HG03095 (cell line): ENCODE measurements around the gene SERPINB12.
A peak's percentile ranks its signal among the peaks of the same experiment; 100 is the strongest.

Experiments used
- ATAC-seq: cut with Tn5 transposase; IDR thresholded peaks from one replicate; pipeline ENCODE4 v1.9.1; 2021; ENCODE audit warnings: moderate library complexity; ENCODE audit not compliant: unreplicated experiment

The SERPINB12 gene

DNA sequence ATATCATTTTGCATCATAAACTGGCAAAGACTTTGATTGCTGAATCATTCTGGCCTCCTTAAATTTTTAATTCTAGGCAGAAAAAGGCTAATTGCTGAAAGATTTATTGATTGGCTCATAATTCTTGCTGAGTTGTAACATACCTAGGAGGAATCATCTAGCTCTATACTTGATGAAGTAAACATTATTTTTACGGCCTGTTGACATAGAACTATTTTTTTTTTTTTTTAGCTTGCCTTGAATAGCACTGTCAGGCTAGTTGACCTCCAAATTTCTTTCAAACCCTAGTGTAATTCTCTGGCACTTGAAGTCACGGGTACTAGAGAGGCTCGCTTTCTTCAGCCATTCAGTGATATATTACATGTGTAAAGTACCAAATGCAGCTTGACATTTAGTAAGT is 2.8 kb downstream of the SERPINB12 start:
- ATAC-seq = no peak

DNA sequence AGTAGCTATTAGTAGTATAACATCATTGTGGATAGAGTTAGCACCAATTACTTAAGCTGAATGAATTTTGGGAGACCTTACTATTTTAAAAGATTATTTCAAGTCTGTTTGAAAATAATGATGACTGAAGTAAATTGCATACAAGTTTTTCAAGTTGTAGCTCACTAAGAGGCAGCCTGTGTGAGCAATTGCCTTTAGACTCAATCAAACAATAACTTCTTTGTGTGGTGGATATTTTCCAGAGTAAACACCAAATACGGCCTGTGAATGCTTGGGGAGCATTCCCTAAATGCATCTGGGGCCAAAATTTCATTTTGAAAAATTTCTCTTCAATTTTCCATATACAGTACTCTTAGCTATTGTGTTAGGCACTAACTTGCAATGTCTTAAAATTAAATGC is 7.9 kb downstream of the SERPINB12 start:
- no peak for ATAC-seq

DNA sequence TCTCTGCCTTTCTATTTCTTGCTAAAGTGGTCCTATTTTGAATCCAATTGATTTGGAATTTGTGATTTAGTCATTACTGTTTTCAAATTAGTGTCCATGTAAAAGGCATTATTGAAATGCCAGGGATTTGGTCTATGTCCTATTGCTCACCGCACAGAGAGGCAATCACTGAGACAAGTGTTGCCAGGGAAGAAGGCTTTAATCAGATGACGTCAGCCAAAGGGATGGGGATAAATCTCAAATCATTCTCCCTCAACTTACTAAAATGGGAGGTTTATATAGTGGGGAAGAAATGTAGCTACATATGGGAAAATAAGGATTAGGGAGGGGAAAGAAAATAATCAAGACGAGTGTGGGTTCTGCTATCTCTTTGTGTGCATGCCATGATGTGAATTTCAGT is 9.6 kb downstream of the SERPINB12 start:
- no peak for ATAC-seq

DNA sequence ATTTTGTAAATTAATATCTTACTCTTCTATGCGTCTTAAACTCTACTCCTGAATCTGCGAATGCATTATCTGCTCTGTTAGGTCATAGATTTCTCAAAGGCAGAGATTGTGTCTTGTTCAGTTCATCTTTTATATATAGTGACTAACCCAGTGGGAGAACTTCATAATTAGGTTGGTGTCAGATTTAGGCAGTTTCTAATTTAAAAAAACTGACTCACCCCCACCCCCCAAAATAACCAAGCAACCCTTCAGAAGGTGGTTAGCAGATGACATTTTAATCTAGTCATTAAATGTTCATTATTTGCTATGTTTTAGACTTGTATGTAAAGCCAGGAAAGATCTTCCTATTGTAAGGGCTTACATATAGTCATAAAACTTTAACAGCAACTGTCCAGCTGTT is 10.4 kb downstream of the SERPINB12 start:
- ATAC-seq = no peak

DNA sequence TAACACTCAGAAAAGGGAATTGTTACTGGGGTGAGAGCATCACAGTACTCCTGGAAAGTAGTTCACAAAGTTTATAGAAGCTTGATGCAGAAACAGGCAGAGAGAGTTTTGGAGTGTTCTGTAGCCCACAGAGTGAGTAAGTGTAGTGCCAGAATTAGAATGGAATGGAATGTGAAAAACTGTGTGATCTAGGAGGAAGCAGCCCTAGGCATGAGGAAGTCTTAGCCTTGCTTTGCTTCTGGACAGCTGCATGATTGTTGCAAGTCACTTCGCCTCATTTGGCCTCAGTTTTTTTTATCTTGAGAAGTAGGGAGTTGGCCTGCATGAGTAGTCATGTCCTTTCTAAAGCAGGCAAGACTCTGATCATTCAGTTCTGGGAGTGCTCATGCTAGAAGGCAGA is 10.9 kb downstream of the SERPINB12 start:
- ATAC-seq = no peak

DNA sequence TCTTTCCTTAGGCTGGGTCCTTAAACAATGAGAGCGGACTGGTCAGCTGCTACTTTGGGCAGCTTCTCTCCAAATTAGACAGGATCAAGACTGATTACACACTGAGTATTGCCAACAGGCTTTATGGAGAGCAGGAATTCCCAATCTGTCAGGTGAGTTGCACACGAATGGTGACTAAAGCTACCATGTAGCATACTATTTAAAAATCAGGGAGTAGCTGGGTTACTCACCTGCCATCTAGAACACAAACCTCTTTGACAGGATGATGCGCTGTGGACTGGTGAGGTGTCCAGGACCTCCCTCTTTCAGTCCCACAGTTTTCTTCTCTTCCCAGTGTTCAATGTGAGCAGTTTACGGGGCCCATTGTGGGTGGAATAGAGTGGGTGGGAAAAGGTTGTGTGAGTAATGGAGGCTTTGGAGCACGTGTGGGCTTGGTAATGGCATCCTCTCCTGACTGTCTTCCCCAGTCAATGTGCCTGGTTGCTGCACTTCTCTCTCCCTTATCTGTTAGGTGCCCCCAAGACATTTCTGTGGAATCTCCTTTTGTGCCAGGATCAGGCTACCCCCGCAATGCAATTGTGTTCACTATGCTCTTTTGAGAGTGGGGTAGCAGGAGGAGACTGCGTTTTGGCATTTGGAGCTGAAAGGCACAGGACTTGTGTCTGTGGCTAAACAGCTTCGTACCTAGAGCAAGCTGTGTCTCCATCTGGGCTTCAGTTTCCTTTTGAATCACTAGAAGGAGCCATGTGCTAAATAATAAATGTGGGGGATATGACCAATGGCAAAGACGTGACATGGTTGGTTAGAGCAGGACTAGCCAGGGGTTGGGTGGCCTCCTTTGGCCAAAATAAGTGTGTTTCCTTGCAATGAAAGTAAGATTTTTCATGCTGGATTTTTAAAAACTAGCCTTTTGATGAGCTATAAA is 17.7 kb downstream of the SERPINB12 start:
- ATAC-seq = no peak

DNA sequence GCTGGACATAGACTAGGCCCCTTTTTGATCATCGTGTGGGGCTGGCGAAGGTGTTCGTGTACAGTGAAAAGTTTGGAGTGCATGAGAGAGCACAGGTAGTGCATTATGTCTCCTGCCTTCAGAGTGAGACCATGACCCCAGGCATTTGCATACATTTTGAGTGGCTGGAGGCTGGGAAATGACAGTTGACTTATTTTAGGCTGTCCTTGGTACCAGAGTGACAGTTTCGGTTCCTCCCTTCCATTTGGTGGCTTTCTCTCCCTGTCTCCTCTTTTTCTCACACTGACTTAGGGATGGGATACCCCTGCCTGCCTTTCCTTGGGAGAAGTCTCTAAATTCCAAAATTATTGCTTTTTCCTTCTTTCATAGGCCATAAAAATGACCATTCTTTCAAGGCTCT is 20.1 kb downstream of the SERPINB12 start:
- ATAC-seq = peak; percentile 82

DNA sequence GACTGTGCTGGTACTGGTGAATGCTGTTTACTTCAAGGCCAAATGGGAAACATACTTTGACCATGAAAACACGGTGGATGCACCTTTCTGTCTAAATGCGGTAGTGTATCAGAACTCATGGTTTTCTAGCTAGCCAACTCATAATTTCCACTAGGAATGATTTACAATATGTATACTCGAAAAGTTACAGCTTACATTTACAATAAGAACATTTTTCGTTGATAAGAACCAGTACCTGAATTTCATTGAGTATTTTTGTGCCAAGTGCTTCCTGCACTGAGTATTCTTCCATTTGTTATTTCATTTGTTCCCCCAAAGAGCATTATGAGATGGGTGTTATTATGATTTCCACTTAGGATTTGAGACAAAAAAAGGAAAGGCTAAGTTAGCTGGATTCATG is 21.9 kb downstream of the SERPINB12 start:
- no peak for ATAC-seq

DNA sequence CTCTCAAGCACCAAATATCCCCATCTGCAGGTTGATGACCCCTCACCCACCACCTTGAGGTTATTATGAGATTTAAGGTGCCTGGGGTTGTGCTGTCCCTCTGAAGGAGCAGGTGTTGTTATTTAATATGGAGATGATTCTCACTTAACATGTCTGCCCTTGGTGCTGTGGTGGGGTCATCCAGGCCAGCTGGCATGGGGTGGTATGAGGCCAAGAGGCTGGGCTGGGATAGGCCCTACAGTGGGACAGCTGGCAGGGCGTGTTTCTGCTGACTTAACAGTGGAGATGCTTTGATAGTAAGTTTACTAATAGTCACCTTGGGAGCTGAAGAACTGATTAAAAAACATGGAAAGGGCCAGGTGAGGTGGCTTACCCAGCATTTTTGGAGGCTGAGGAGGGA is 22.4 kb downstream of the SERPINB12 start:
- ATAC-seq = no peak

DNA sequence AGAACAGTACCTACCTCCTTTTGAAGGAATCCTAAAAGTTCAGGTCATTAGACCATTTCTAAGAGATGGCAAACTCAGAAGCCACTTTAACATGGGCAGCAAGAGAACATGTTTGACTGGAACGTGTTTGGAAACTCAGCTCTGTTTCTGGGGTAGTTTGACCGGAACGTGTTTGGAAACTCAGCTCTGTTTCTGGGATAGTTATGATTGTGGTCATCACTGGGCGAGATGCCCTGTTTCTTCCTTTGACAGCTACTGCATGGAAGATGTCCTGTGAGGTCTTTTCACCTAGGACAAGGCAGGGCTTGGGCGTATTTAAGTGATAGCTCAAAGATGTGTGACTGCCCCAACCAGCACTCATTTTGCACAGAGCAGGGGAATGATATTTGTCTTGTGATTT is 25.1 kb downstream of the SERPINB12 start:
- no peak for ATAC-seq

DNA sequence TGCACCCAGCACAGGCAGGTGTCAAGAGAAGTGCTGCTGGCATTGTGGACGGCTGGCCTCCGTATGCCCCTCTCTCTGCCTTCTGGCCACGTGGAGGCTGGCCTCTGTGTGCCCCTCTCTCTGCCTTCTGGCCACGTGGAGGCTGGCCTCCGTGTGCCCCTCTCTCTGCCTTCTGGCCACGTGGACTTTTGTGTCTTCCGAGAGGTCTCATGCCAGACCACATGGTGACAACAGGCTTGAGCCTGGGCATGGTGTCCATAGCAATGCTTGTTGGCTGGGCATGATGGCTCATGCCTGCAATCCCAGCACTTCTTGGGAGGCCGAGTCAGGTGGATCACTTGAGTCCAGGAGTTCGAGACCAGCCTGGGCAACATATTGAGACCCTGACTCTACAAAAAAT is 25.7 kb downstream of the SERPINB12 start:
- no peak for ATAC-seq

DNA sequence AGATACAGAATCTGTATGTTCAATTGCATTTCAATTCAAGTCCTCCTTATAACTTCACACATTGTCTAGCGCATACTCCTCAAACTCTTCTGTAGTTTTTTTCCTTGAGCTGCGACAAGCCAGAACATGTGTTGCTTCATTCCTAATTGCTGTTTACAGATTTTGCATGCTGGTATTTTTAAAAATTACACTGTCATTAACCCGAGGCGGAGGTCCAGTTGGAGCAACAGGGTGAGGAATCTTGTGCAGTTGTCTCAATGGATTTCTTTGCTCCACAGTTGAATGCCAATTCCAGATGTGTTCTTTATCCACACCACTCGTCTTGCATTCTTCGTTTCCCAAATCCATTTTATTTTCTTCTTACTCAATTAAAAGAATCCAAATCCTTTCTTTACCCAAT is 28.6 kb downstream of the SERPINB12 start:
- ATAC-seq = no peak

DNA sequence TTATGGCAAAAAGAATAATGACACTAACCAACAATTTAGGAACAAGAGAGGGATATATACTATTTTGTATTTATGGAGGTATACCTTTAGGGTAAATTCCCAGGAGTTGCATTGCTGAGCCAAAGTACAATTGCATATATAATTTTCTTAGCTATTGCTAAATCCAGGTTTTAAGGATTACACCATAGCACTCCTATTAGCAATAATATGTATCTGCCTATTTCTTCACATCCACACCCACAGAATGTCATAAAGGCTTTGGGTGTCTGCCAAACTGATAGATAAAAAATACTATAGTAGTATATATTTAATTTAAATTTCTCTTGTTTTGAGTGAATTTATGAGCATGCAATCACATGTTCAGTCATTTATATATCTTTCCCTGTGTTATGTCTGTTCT is 33.5 kb downstream of the SERPINB12 start:
- no peak for ATAC-seq

DNA sequence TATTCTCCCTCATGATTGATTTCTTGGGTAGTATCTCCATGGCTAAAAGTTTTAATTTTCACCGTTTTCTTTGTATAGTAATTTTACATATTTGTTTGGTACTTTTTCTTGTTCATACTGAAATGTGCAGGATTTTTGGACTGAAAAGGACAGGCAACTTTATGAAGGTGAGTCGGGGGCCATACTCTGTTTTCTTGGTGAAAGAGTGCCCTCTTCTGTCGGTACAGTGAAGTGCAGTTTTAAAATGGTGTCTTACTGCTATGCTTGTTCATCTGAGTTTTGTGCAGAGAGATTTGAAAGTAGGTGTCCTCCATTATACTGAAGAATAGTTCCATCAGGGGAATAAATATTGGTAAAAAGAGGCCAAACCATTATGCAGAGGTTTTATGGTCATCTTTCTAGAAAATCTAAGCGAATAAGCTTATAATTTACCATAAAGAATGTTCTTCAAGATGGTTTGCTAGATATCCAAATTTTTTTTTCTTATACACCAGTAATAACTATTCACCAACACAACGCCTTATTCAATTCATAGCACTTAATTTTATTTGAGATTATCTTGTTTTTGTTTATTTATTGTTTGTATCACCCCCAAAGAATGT is 36.3 kb downstream of the SERPINB12 start:
- ATAC-seq = no peak

DNA sequence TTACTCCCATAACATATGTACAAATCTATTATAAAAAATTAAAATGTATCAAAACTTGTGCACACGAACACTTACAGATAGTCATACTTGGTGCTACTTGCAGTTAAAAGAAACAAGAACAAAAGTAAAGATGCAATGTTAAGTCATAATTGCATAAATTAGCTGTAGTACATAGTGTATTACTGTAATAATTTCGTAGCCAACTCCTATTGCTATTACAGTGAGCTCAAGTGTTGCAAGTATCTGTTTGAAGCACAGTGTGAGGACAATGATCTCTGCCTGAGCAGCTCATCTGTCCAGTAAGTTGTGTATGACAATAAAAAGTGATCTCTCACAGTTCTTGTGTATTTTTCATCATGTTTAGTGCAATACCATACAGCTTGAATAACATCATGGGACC is 37.4 kb downstream of the SERPINB12 start:
- no peak for ATAC-seq

DNA sequence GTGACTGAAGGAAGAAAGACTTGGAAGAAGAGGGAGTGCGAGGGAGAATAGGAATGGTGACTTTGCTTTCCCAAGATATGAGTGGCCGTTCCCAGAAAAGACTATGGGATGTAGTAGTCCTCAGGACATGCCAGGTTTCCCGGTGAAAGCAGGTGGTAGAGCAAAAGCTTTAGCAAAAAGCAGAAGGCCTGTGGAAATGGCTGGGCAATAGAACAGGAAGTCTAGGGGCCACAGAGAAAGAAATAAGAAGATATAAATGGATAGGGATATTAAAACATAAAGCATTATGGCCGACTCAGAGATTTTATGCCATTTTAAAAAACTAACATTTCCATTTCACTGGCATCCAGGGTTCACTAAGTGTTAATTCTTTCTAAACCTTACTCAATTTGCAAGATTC is 43.8 kb downstream of the SERPINB12 start:
- ATAC-seq = no peak

DNA sequence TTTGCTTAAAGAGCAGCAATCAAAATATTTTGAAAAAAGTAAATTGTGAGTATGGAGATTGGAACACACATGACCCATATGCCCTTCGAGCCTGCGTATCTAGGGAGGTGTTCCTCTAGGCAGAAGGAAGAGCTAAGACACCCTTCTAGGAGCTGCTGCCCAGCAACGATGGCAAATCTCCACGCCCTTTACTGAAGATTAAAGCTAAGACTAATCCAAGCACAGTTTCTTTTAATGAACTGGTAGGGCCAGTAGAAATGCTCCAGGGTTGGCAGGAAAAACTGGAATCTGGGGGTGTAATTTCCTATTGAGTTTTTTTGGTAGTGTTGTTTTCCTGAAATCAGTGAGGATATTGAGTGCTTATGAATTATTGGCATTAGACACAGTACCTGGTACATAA is 44.3 kb downstream of the SERPINB12 start:
- no peak for ATAC-seq

DNA sequence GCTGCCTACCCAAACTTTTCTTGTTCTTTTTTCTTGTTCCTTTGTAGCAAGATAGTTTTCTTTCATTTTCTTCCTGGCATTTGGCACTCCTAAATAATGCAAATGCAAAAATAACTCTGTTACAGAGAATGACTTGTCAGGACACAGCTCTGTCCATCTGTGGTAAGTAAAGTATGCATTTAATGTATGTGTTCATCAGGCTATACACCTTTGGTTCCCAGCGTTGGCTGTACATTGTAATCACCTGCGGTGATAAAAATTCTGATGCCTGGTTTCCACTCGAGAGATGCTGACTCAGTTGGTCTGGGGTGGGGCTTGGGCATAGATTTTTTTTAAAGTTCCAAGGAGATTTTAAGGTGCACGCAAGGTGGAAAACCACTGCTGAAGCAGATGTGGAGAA is 44.8 kb downstream of the SERPINB12 start, which contains the start of gene SERPINB13:
Gene SERPINB13, plus strand, starts transcription at position 378 of the 400 bp plus-strand sequence. CDS start 1,325 bp downstream, outside the sequence.
- no peak for ATAC-seq

DNA sequence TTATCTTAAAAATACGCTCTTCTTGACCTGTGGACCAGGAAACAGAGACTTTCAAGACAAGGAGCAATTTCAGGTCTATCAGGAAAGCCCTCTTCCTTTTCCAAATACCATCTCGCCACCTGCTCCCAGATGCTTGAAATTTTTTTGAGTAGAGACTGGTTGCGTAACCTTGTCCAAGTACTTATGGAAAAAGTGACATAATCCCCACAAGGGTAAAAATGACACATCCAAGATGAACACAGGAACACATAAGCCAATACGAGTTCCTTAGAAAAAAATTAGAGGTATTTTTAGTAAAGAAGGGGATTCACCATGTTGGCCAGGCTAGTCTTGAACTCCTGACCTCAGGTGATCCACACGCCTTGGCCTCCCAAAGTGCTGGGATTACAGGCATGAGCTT is 46.7 kb downstream of the SERPINB12 start:
- ATAC-seq = no peak

DNA sequence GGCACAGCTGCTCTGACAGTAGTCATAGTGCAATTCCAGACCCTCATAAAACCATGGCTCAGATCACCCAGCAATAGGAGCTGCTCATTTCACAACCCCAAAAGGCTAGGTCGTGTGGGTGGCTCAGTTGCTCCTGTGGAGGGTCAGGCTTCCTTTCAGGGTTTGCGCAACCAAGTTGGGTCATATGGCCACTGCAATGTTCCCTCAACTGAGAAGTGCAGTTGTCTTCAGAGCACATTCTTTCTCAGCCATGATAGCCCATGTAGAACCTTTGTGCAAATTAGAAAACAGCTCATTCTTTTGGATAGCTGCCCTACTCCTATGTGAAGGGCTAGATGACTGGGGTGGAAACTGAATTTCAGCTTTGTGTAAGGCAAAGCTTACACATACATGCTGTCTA is 48.2 kb downstream of the SERPINB12 start:
- ATAC-seq = no peak

DNA sequence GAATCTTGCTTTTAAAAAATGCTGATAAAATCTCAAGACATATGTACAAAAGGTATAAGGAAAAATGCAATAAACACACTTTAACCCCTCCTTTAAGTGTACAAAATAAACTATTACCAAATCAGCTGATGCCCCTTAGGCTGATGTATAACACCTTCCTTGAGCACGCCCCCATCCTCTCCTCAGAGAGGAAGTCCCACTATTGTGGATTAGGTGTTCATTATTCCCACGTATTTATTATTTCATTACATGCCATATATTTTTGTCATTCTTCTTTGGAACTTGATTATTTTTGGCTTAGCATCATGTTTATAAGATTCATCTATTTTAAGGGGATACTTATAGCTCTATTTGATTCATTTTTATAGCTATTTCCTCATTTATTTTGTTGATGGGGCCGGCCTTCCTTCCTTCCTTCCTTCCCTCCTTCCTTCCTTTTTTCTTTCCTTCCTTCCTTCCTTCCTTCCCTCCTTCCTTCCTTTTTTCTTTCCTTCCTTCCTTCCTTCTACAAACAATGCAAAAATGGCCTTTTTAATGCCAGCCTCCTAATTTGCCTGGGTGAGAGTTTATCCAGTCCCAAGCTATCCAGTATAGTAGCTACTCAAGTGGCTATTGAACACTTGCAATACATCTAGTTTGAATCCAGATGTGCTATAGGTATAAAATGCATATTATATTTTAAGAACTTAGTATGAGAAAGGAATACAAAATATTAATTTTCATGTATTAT is 49.0 kb downstream of the SERPINB12 start:
- ATAC-seq = no peak

DNA sequence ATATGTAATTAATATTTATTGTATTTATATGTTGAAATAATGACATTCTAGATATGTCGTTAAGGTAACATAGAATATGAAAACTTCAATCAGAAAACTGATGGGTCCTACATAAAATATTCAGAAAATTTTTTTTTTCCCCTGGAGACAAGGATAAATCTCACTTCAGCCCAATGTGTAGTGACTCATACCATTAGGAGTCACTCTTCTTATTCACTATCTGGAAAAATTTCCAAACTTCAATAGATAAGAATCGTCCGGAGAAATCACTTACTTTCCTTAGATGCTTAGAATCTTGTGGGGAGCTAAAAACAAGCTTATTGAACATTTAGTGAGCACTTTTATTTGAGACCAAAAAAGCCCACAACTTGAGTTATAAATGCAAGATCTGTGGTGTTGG is 49.6 kb downstream of the SERPINB12 start:
- no peak for ATAC-seq
